Heart right ventricle (tissue), 16 donors: ENCODE results near the gene NPIPB8. TPM values are rescaled to one million over a fixed set of nuclear protein-coding genes. Genes with fewer than 3 reads are reported as not detected.
"Not testable (repeated sequence)": the region's sequence is repeated elsewhere in the genome, so short reads cannot be mapped to it uniquely, and the experiment has no call there.

ENCODE experiments used
- ATAC-seq, 8 donors: fragments of 200-7000 bp; cut with Tn5 transposase; one replicate each; pipeline ENCODE4 v1.9.1; 2020; ENCODE audit warnings: mild to moderate bottlenecking in 8 of 8, moderate library complexity in 8 of 8, moderate number of reproducible peaks in 1 of 8
- DNase-seq, 2 donors: peaks; one replicate each; pipeline ENCODE4 v3.0.0-alpha.2; 2020
- H3K27ac ChIP-seq, 10 donors: fragments of 200-600 bp; sonication (generic) in 2 of 10; one replicate each; pipeline versions ENCODE4 v1.5.0 to v1.8.0; 2020 to 2022; ENCODE audit warnings: mild to moderate bottlenecking in 3 of 10
- H3K27me3 ChIP-seq, 7 donors: fragments of 200-600 bp; one replicate each; pipeline ENCODE4 v1.8.0; 2021 to 2022; ENCODE audit warnings: mild to moderate bottlenecking in 2 of 7
- H3K36me3 ChIP-seq, 9 donors: fragments of 200-600 bp; sonication (generic) in 1 of 9; one replicate each; pipeline versions ENCODE4 v1.5.0 to v1.8.0; 2020 to 2022; ENCODE audit warnings: mild to moderate bottlenecking in 2 of 9
- H3K4me1 ChIP-seq, 9 donors: fragments of 200-600 bp; sonication (generic) in 1 of 9; one replicate each; pipeline versions ENCODE4 v1.5.0 to v1.8.0; 2020 to 2022; ENCODE audit warnings: mild to moderate bottlenecking in 4 of 9
- H3K4me3 ChIP-seq, 10 donors: fragments of 200-600 bp; sonication (generic) in 2 of 10; one replicate each; pipeline versions ENCODE4 v1.5.0 to v1.8.0; 2020 to 2022; ENCODE audit warnings: mild to moderate bottlenecking in 7 of 10, moderate library complexity in 2 of 10
- H3K9me3 ChIP-seq, 11 donors: fragments of 200-600 bp in 10 of 11; sonication (generic) in 2 of 11; one replicate each; pipeline versions ENCODE4 v1.5.0 to v1.8.0; 2013 to 2022; ENCODE audit warnings: mild to moderate bottlenecking in 2 of 11, control low read depth in 1 of 11, moderate library complexity in 1 of 11
- WGBS, 2 donors: extraction: QIAGEN DNeasy Blood & Tissue Kit; methylation state at CpG; one replicate each; pipeline ENCODE4 v1.1.7; 2013; ENCODE audit warnings: inconsistent platforms in 1 of 2; 5-methylcytosine and 5-hydroxymethylcytosine counted together
- intact Hi-C, 10 donors: fragments of 100-400 bp; cut with DNase I; formaldehyde crosslinking; loops; one replicate each; pipeline versions ENCODE4 v1.11.1 to v1.14.2; 2022
- long read RNA-seq, 3 donors: library from polyadenylated mRNA; unstranded; transcript quantifications; one replicate each; pipeline ENCODE4 v2.0.0, GENCODE V29; 2020 to 2021
- polyA plus RNA-seq, 2 donors: library from polyadenylated mRNA; stranded (reverse); fragments of 200-250 nt; gene quantifications; one replicate each; pipeline ENCODE4 v1.2.3, GENCODE V29; 2013
- total RNA-seq, 10 donors: library from RNA; stranded (reverse); fragmentation: NEBNext Ultra II Directional in 3 of 10; extraction: Animal tissue kit (Norgen Biotek cat#: 25700) in 3 of 10; gene quantifications; one replicate each; pipeline versions ENCODE4 v1.2.1 to v1.2.4, GENCODE V29; 2021 to 2023
- TF ChIP-seq, protein P1 (sequence below), 9 donors: fragments of 200-600 bp; sonication (generic) in 2 of 9; IDR thresholded peaks; one replicate each; pipeline versions ENCODE4 v1.5.0 to v1.8.0; 2021 to 2022; ENCODE audit warnings: antibody characterized with exemption in 9 of 9, mild to moderate bottlenecking in 5 of 9, moderate library complexity in 1 of 9
- donor health status: Arrhythmogenic right ventricular cardiomyopathy.
- donor health status: ischemic (EF 13 %, LVEDD 7.1; RV severe dilation, severe dysfunction).
- donor health status: healthy with polysubstance abuse.
- donor health status: DM: no; HTN: yes; CAD: no.
- donor health status: DM: no; HTN: no; CAD: no.
- donor health status: ischemic (EF 25% LVEDD 6.9; RV normal size, moderate dysfunction).
- donor health status: ischemic (EF 25% LVEDD 5.7; RV mildly dilated, moderate dysfunction).
- donor health status: healthy.
- donor health status: DM: yes; HTN: yes; CAD: no.
- donor health status: Ischemic cardiomyopathy.
- donor health status: ischemic (EF 35%, LVEDD 5.7; RV mildly dilated, moderate dysfunction).
- donor health status: nonischemic (EF 11% LVEDD 7.7; RV severe dilation, severe dysfunction).
- donor health status: DM: yes; HTN: yes; CAD: no.
- donor health status: PGD.
- donor health status: ischemic (EF 29% LVEDD 5.4; RV normal size, mild dysfunction).
- donor health status: nonischemic (EF 23%, LVEDD 6.1; RV moderate dilation, normal function).

The NPIPB8 gene
- total RNA-seq = under 1 TPM in 1 of 10 donors, not detected in 9; 0.61 TPM
- not detected for polyA plus RNA-seq
- long read RNA-seq, donor 1 = 0 reads
- long read RNA-seq, donor 2 = 0 reads
- long read RNA-seq, donor 3 = 0 reads

DNA sequence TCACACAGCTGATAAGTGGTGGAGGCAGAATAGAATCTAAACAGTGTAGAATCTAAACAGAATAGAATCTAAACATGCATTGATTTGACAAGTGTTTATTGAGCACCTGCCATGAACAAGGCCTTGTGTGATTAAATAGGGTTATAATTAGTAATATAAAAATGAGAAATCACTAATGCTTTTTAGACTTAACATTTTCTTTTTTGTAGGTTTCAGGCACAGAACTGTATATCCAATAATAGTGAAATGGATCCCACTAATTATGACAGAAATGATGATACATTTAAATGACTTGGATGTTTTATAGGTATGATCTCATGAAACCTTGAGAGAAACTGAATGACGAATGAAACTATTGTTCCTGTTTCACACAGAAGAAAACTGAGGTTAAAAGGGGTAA, at the start of gene NPIPB8:
NPIPB8 (plus strand) TSS at position 301 of the 400 bp plus-strand sequence. CDS start 296 bp downstream, outside the sequence.
- intact Hi-C loops = not testable (repeated sequence)

GRCh38 chr16:28589069-28589468, 48.8 kb upstream of the NPIPB8 start:
- Histone ChIP-seq H3K4me3 (no peak overlapping the region), H3K4me1 (no peaks in the 10 kb centered on the region), H3K9me3 (no peaks in the 10 kb centered on the region), H3K27me3 (no peaks in the 10 kb centered on the region), H3K27ac (no peak overlapping the region), H3K36me3 (peaks cover 0 to 83% (median 42%) of the 10 kb centered on the region in 9 donors)
- intact Hi-C loops = no loop called here
- TF ChIP-seq, protein P1, sequence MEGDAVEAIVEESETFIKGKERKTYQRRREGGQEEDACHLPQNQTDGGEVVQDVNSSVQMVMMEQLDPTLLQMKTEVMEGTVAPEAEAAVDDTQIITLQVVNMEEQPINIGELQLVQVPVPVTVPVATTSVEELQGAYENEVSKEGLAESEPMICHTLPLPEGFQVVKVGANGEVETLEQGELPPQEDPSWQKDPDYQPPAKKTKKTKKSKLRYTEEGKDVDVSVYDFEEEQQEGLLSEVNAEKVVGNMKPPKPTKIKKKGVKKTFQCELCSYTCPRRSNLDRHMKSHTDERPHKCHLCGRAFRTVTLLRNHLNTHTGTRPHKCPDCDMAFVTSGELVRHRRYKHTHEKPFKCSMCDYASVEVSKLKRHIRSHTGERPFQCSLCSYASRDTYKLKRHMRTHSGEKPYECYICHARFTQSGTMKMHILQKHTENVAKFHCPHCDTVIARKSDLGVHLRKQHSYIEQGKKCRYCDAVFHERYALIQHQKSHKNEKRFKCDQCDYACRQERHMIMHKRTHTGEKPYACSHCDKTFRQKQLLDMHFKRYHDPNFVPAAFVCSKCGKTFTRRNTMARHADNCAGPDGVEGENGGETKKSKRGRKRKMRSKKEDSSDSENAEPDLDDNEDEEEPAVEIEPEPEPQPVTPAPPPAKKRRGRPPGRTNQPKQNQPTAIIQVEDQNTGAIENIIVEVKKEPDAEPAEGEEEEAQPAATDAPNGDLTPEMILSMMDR (IDR thresholded peaks at IDR 0.05) = no peak
- 96% methylated on average over 8 of the region's 8 CpGs for WGBS, 2 donors
- no peak for ATAC-seq
- no peak for DNase-seq

More for the DNA sequence above, at the start of gene NPIPB8:
- WGBS, 2 donors = no CpG with 5 or more reads among the region's 1 CpG
- not testable (repeated sequence) for DNase-seq, H3K4me3 ChIP-seq, H3K4me1 ChIP-seq, H3K27ac ChIP-seq, H3K27me3 ChIP-seq, ATAC-seq, H3K9me3 ChIP-seq, H3K36me3 ChIP-seq

DNA sequence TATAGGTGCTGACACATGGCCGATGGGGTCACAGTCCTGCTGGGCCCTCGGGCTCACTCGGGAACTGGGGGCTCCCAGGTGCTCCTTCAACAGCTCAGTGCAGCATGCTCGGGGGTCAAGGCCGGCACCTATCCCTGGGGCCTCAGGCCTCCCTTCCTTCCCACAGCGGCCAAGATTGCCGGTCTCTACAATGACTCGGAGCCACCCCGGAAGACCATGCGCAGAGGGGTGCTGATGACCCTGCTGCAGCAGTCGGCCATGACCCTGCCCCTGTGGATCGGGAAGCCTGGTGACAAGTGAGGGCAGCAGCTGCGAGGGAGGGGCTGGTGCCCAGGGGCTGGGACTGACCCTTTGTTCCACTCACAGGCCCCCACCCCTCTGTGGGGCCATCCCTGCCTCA, 47.9 kb upstream of the NPIPB8 start:
- Histone ChIP-seq H3K27me3 (no peaks in the 10 kb centered on the region), H3K4me1 (no peaks in the 10 kb centered on the region), H3K27ac (no peak overlapping the region), H3K36me3 (peaks cover 0 to 75% (median 42%) of the 10 kb centered on the region in 9 donors), H3K9me3 (no peaks in the 10 kb centered on the region), H3K4me3 (no peak overlapping the region)
- intact Hi-C loops = no loop called here
- 95 to 96% methylated on average over 11 to 13 of the region's 13 CpGs for WGBS, 2 donors
- DNase-seq (no peak), ATAC-seq (no peak)
- TF ChIP-seq, protein P1 (IDR thresholded peaks at IDR 0.05) = no peak

DNA sequence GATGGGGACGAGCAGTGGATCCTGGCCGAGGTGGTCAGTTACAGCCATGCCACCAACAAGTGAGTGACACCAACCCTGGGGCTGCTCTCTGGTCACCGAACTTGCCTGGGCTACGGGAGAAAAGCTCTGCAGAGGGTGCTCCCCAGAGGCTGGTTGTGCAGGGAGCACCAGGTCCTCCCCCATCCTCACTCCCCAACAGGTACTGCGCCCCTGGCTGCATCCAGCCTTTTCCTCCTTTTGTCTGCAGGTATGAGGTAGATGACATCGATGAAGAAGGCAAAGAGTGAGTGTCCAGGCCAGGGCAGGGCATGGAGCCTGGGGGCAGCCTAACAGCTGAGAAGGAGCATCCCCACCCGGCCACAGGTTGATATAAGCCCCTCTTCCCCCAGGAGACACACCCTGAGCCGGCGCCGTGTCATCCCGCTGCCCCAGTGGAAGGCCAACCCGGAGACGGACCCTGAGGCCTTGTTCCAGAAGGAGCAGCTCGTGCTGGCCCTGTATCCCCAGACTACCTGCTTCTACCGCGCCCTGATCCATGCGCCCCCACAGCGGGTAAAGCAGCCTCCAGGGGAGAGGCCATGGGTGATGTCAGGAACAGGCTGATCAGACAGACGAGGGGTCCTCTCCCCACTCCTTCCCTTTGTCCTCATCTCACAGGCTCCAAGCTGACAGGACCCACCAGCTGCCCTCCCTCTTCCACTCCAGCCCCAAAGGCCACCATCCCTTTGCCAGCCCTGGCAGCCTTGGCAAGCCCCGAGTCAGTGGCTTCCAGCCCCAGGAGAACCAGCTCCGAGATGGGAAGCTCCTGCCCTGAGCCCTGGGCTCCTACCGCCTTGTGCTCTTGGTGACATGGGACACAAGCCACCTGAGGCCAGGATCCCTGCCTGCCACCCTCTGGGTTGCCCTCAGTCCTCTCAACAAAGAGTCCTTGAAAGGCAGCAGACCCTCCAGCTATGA, 47.2 kb upstream of the NPIPB8 start:
- no peaks in the 10 kb centered on the region for H3K4me1 ChIP-seq
- ATAC-seq = no peak
- no peak overlapping the region for H3K4me3 ChIP-seq
- no peaks in the 10 kb centered on the region for H3K9me3 ChIP-seq
- H3K36me3 ChIP-seq = peaks cover 0 to 67% (median 39%) of the 10 kb centered on the region in 9 donors
- intact Hi-C loops = no loop called here
- H3K27ac ChIP-seq = no peak overlapping the region
- no peaks in the 10 kb centered on the region for H3K27me3 ChIP-seq
- DNase-seq = no peak
- WGBS, 2 donors = 93 to 94% methylated on average over 22 of the region's 22 CpGs
- TF ChIP-seq, protein P1 (IDR thresholded peaks at IDR 0.05) = no peak
